HG02884 (cell line): ENCODE data around the gene ABCC1.
A peak's percentile ranks its signal among the peaks of the same experiment; 100 is the strongest.
"Not testable (repeated sequence)": the region's sequence is repeated elsewhere in the genome, so short reads cannot be mapped to it uniquely, and the experiment has no call there.

Experiments used
- ATAC-seq: cut with Tn5 transposase; IDR thresholded peaks from one replicate; pipeline ENCODE4 v1.9.1; 2021; ENCODE audit warnings: mild to moderate bottlenecking, moderate library complexity; ENCODE audit not compliant: unreplicated experiment

ABCC1 gene

GRCh38 chr16:15949210-15950160, at the start of gene ABCC1:
Gene ABCC1 (plus strand): TSS chr16:15949616. CDS start chr16:15949752, 136 bp downstream.
- ATAC-seq: peak; percentile 51

GRCh38 chr16:15900357-15900756, 49.1 kb upstream of the ABCC1 start:
- no peak for ATAC-seq

DNA sequence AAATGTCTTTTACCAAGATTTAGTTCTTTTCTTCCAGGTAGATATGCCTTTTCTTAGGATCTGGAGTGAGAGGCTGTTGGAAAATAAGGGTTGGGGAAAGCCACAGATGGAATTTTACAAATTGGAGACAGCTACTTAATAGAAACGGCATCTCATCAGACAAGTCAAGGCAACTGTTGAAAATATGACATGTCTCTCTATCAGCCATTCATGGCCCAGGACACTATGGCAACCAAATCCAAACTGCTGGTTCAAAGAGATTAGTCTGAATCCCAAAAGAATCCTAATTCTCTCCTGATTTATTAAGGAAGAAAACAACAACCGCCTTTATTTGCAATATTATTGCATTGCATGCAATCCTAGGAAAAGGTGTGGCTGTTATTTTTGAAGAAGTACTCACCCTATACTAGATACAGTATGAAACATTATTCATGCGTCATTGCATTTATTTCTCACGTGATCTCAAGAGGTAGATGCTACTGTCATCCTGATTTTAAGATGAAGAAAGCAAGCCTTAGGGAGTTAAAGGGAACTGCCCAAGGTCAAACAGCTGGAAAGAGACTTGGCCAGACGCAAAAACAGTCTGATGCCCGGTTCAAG, 48.4 kb upstream of the ABCC1 start:
- no peak for ATAC-seq

DNA sequence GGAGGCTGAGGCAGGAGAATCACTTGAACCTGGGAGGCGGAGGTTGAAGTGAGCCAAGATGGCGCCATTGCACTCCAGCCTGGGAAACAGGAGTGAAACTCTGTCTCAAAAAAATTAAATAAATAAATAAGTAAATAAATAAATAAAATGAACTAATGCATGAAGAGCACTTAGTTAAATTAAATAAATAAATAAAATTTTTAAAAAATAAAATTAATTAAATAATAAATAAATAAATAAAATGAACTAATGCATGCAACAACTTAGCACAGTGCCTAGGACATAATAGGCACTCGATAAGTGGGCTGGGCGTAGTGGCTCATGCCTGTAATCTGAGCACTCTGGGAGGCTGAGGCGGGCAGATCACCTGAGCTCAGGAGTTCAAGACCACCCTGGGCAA, 45.5 kb upstream of the ABCC1 start:
- ATAC-seq: no peak

DNA sequence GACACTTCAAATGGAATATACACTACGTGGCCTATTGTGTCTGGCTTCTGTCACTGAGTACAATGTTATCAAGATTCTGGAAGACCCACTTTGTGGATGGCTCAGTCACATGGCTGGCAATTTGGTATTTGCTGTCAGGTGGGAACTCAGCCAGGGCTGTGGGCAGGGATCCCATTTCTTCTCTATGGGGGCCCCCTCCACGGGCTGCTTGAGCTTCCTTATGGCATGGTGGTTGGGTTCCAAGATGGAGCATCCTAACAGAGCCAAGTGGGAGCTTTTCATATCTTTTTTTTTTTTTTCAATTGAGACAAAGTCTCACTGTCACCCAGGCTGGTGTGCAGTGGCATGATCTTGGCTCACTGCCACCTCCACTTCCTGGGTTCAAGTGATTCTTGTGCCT, 43.0 kb upstream of the ABCC1 start:
- no peak for ATAC-seq

DNA sequence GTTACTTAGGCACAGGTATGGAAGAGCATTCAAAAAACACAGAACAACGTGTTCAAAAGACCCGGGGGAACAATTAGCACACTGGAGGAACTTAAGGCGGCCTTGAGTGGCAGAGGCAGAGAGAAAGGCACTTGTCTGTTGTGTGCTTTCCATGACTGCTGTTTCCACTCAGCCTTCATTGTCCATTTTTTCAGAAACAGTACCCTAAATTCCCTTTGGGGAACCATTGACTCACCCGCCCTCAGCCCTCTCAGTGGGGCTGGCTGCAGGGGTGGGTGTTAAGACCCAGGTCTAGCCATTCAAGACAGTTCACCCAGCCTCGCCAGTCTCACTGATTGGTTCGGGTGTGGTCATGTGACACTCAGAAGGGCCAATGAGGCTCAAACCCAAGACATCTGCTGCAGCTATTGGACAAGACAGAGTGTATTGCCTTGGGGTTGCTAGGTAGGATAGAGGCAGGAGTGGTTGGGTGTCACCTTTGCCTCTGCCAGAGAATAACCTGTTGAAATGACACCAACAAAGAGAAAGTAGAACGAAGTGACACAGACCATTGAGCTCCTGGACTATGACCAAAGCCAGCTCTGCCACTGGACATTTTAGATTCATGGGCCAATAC, 41.4 kb upstream of the ABCC1 start:
- ATAC-seq: peak; percentile 99

DNA sequence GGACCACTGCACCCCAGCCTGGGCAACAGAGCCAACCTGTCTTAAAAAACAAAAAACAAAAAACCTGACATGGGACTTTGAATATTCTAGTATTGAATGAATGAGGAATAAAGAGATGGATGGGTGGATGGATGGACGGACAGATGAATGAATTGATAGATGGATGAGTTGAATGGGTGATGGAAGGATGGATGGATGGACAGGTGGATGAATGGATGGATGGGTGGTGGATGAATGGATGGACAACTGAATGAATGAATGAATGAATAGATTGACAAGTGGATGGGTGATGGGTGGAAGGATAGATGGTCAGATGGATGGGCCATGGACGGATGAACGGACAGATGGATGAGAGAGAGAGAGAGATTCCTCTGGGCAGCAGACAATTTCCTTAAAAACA, 38.2 kb upstream of the ABCC1 start:
- no peak for ATAC-seq

GRCh38 chr16:15913046-15913698, 36.2 kb upstream of the ABCC1 start:
- ATAC-seq: no peak

- ATAC-seq: no peak
These were observed 33.8 kb upstream of the ABCC1 start for GRCh38 chr16:15915555-15916081.

DNA sequence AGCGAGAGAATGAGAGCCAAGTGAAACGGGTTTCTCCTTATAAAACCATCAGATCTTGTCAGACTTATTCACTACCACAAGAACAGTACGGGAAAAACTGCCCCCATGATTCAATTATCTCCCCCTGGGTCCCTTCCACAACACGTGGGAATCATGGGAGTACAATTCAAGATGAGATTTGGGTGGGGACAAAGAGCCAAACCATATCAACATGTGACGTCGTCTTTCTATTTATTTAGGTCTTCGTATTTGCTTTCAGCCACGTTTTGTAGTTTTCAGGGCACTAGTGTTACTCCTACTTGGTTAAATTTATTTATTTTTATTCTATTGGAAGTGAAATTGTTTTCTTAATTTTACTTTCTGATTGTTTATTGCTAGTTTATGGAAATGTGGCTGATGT, 33.1 kb upstream of the ABCC1 start:
- ATAC-seq: no peak

- ATAC-seq: not testable (repeated sequence)
These were observed 31.1 kb upstream of the ABCC1 start for GRCh38 chr16:15918314-15918713.

- ATAC-seq: no peak
These were observed 30.1 kb upstream of the ABCC1 start for GRCh38 chr16:15919331-15919730.

GRCh38 chr16:15924996-15925395, 24.4 kb upstream of the ABCC1 start:
- ATAC-seq: no peak

DNA sequence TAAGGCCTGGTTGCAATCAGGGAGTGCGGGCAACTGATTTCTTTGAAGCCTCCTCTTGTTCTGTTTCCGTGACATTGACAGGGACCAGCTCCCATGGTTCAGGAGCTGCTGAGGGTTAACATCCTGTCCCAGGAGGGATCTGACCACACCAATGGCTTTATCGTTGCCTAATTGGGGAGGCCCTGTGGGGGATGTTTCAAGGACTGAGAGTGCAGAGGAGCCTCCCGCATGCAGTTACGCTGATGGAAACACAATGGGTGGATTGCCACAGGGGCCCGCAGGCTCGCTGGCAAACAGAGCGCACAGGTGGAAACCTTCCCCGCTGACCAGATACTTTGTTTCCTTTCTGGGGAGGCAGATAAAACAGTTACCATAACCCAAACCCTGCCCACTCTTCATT, 23.8 kb upstream of the ABCC1 start:
- no peak for ATAC-seq

GRCh38 chr16:15928261-15929104, 20.9 kb upstream of the ABCC1 start:
- no peak for ATAC-seq

GRCh38 chr16:15932939-15933338, 16.5 kb upstream of the ABCC1 start:
- no peak for ATAC-seq

DNA sequence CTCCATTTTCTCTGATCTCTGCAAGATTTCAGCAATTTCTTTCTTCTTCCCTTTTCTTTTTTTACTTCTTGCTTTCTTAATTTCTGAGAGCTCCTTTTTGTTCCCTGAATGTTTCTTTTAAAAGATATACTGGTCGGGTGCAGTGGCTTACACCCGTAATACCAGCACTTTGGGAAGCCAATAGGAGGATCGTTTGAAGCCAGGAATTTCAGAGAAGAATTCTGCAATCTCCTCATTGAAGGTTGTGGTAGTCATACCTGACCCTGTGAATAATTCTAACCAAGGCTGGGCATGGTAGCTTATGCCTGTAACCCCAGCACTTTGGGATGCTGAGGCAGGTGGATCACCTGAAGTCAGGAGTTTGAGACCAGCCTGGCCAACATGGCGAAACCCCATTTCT, 15.6 kb upstream of the ABCC1 start:
- ATAC-seq: no peak

GRCh38 chr16:15934991-15935390, 14.4 kb upstream of the ABCC1 start:
- ATAC-seq: no peak

GRCh38 chr16:15936809-15937208, 12.6 kb upstream of the ABCC1 start:
- not testable (repeated sequence) for ATAC-seq
